GM19035 (cell line): ENCODE results near the gene PERM1.

Experiments used
- ATAC-seq: cut with Tn5 transposase; IDR thresholded peaks from one replicate; pipeline ENCODE4 v1.9.1; 2021; ENCODE audit not compliant: unreplicated experiment

PERM1 gene

DNA sequence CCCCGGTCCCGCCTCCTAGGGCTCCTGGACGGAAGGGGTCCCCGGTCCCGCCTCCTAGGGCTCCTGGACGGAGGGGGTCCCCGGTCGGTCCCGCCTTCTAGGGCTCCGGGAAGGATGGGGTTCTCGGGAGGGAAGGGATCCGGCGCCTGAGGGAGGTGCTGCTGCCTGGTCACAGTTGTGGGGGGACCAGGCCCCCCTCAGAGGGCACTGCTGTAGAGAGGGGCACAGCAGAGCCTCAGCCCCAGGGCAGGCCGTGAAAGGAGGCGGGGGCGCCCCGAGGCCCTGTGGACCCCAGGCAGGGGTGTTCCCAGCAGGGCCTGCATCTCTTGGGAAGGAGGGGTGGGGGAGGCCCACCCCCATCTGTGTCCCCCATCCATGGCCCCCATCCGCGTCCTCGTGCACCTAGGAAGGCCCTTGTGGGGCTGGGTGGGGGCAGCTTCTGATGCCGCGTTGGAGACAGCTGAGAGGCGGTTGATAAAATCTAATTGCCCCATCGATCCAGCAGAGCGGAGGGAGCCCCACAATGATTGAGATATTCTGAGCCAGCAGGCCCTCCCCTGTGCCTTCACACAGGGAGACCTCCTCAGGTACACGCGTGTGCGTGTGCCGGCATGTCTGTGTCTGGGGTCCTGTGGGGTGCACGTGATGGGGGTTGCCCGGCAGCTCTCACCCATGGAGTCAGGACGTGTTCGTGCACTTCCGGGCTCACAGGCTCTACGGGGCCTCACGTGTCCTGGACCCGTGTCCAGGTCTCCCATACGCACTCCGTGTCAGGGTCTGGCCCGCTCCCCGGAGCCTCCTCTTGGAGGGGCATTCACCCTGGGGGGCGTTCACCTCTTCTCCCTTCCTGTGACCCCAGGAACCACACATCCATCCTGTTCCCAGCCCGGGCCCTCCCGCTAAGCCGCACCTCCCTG lies 45.3 kb downstream of the PERM1 start:
- no peak for ATAC-seq

DNA sequence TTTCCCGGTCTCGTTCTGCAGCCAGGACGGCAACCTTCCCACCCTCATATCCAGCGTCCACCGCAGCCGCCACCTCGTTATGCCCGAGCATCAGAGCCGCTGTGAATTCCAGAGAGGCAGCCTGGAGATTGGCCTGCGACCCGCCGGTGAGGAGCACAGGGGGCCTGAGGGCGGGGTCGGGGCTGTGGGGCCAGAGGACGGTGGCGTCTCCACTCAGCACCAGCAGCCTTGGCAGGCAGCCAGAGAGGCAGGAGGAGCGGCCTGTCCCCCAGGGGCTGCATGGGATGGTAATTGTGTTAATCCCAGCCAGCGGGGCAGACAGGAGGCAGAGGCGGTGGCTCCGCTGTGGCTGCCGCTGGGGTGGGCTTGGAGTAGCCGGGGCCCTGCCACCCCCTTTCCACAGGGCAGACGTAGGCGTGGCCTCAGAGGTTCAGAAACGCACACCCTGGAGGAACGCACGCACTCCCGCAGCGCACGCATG lies 46.1 kb downstream of the PERM1 start:
- ATAC-seq, result no peak

DNA sequence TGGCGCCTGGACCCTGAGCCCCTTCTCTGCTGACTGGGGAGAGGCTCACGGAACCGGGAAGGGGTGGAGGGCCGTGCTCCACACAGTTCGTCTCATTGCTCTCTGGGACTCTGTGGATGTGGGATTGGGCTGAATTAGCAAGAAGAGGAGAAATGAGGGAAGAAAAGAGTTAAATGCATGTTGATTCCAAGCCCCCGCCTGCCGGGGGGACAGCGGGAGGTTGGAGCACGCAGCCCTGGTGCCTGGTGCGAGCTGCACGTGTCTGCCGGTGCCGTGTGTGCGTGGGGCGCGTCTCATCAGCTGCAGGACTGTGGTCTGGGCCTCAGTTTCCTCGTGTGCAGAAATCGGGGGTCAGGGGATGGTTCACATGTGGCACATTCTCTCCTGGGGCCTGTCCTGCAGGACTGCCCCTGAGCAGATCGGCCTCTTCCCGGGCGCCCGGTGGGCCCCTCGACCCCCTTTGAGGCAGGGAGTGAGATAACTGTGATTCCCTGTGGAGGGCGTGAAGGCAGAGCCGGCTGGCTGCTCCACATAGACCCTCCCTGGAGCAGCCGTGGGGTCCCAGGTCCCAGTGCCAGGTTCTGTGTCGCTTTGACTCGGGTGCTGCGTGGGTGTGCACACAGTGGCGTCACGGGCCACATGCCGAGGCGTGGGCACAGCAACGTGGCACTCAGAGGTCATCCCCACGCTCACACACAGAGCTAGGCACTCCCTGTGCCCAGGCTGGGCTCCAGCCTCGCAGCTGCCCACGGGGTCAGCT lies 46.7 kb downstream of the PERM1 start:
- ATAC-seq, result no peak

DNA sequence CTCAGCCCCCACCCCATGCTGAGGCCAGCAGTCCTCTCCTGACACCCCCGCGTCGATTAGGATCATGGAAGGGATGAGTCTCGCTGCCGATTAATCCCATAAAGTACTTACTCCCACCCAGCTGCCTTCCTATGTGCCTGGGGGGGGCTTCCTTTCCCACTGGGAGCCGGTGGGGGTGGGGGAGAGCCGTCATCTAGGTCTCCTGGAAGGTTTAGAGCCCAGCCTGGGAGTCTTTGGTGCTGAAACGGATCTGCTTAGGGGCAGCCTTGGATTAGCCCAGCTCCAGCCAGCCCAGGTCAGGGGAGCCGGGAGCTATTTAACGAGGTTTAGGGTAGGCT lies 48.3 kb downstream of the PERM1 start:
- no peak for ATAC-seq

DNA sequence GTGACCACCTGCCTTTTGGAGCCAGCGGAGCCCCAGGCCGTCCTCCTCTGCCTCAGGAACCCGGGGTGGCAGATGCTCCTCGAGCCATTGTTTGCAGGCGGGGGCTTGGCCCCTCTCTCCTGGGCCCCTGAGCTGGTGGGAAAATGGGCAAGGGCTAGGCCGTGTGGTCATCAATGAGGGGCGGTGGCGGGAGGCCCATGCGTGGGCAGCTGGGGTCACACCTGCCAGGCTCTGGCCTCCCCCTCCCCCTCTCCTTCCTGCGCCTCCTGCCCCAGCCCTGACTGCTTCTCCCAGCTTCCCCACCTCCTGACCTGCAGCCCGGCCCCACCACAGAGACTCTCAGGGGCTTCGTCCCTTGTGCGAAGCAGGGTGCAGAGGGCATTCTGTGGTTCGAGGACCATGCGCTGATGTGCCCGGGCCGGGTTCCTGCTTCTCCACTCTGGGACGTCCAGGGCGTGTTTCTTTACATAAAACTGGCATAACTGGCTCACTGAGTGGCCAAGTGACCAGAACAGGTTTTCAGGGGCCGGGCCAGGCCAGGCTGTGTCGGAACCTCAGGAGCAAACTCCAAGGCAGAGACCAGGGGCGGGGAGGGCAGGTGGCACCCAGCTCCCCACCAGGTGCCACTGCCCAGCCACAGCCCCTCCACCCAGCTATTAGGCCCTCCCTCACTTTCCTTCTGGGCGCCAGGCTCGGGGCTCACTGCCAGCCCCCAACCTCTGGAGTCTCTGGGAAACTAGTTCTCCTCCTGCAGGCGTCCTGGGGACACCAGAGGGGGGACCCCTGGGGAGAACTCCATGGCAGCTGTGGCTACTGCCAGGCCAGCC lies 48.9 kb downstream of the PERM1 start:
- no peak for ATAC-seq

DNA sequence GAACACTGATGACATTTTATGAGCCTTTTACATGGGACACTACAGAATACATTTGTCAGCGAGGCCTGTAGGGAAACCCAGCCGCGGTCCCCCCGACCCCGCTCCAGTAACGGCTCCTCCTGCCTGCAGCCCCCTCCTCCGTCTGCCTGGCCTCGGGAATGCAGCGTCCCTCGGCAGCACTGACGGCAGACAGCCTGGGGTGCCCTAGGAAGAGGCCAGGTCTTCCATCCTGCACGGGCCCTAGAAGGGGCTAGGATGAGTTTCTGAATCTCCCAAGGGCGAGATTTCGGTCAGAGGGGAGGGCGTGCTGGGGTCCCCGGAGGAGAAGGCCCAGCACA lies 49.8 kb downstream of the PERM1 start:
- no peak for ATAC-seq

DNA sequence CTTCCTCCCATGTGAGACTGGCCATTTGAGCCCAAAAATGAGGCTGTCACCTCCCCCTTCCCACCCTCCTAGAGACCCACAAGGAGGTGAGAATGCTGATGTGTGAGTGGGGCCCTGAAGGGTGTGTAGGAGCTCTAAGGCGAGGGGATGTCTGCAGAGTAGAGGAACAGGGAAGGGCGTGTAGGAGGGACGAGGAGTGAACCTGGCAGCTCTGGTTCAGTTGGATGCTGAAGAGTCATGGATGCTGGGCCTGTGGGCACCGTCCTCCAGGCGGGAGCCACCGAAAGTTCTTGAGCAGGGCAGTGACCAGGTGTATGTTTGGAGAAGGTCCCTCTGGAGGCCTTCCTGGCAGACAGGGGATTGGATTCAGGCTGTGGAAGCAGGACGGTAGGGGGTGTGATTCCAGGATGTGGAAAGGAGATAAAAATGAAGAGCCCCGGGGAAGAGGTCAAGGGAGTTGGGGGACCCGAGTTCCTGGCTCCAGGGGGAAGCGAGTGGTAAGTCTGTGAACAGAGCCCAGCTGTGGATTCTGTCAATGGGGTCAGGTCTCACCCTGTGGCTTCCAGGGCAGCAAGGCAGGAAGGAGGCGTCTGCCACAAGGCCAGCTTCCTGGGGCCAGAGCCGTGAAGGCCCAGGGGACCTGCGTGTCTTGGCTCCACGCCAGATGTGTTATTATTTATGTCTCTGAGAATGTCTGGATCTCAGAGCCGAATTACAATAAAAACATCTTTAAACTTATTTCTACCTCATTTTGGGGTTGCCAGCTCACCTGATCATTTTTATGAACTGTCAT lies 50.3 kb downstream of the PERM1 start:
- no peak for ATAC-seq

DNA sequence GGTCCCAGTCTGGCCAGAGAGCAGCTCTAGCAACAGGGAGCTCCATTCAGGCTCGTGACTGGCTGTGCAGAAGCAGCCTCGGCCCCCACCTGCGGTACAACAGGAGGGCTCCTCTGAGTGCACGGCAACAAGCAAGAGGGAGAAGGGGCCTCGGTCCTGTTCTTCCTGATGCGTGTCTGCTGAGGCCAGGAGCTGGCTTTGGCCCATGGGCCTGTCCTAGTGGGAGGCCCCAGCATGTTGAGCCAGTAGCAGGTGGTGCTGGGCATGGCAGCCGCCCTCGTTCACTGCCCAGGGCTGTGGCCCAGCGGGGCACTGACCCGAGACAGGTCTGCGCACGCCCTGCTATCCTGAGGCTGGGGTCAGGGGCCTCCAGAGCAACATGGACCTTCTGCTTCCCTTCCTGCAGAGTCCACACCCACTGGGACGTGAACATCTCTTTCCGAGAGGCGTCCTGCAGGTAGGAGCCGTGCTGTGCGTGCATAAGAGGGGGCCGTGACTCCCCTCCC lies 51.2 kb downstream of the PERM1 start:
- ATAC-seq, result no peak

DNA sequence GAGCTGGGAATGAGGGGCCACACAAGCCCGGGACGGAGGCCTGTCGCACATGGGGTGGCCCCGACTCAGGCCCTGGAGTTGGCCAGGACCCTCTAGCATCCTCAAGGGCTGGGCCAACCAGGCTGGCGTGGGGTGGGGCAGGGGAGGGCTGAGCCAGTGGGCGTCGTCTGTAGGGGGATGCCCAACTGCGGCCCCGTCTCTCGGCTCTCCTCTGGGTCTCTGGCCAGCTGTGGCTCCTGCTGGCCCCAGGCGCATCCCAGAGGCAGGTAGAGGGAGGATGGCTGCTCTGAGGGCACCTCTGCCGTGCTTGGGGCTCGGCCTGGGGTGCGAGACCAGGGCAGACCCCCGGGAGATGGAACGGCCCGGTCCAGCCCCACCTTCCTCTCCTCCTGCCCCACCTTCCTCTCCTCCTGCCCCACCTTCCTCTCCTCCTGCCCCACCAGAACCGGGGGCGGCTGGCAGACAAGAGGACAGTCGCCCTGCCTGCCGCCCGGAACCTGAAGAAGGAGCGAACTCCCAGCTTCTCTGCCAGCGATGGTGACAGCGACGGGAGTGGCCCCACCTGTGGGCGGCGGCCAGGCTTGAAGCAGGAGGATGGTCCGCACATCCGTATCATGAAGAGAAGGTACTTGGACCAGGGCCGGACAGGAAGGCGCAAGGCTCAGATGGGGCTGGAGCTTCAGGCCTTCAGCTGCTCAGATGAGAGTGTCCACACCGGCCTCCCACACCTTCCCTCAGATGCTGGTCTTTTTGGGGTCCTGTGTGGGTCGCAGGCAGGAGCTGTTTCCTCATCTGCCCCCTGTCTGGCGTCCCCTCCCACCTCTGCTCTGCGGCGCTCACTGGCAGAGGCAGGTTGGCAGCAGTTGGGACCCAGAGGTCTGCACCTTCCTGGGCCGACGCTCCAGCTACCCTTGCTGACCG lies 51.9 kb downstream of the PERM1 start:
- no peak for ATAC-seq

DNA sequence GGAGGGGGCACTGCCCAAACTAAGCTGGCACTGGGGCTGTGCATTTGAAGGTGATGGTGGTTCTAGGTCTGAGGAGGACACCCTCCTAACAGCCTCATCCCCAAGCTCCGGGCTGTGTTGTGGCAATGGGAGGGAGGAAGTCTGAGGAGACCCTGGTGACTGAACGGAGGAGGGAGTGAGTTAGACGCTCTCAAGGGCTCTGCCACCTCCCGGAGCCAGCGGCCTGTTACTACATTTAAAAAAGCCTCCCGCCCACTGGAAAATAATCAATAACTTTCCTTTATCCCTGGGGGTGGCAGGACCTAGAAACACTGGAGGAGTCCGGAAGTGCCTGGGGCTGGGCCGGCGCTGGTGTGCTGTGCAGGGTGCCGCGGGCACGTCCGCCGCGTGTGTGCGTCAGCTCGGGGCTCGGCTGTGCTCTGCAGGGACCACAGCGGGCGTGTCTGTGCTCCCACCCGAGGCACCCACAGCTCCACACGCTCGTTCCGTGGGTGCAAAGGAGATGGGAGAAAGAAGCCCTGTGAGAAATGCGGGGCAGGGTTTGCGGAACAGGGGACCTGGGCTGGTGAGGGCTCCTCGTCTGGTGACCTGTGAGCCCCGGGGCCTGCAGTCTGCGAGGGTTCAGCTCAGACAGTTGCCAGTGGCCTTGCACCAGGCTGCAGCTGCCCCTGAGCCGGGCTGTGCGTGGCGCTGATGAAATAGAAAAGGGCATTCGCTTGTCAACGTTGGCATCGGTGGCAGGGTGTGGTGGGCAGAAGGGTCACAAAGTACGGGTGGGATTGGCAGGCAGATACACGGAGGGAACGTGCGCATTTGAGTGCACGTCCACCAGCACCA lies 52.9 kb downstream of the PERM1 start:
- no peak for ATAC-seq

DNA sequence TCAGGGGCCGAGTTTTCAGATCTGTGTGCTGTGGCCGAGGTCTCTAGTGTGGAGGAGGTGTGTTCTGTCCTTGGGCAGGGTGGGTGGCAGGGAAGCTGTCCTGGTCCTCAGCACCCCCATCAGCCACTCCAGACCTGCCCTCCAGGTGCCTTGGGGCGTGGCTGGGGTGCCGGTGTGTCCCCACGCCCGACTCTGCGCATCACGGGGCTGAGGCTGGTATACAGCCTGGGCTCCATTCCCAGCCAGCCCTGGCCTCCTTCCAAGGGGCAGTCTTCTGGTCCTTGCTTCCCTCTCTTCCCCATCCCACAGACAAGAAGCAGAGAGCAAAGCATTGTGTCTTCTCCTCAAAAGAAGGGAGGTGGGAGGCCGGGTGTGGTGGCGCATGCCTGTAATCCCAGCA lies 54.1 kb downstream of the PERM1 start:
- ATAC-seq, result no peak

DNA sequence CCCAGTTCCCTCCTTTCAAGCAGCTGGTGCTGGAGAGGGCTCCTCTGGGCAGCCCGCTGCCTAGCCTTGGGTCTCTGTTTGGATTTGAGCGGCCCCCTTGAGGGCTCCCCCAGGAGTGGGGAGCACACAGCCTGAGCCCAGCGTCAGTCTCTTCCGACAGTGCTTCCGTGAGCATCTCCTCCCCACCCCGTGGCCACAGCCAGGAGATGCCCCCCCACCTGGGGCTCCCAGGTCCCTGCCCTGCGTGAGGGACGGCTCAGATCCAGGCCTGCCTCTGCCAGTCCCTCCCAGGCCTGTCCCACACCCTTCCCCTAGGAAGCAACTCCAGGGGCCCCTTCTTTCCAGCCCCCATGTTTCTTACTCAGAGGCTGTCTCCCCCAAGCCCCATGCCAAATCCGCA lies 54.7 kb downstream of the PERM1 start:
- ATAC-seq, result no peak

DNA sequence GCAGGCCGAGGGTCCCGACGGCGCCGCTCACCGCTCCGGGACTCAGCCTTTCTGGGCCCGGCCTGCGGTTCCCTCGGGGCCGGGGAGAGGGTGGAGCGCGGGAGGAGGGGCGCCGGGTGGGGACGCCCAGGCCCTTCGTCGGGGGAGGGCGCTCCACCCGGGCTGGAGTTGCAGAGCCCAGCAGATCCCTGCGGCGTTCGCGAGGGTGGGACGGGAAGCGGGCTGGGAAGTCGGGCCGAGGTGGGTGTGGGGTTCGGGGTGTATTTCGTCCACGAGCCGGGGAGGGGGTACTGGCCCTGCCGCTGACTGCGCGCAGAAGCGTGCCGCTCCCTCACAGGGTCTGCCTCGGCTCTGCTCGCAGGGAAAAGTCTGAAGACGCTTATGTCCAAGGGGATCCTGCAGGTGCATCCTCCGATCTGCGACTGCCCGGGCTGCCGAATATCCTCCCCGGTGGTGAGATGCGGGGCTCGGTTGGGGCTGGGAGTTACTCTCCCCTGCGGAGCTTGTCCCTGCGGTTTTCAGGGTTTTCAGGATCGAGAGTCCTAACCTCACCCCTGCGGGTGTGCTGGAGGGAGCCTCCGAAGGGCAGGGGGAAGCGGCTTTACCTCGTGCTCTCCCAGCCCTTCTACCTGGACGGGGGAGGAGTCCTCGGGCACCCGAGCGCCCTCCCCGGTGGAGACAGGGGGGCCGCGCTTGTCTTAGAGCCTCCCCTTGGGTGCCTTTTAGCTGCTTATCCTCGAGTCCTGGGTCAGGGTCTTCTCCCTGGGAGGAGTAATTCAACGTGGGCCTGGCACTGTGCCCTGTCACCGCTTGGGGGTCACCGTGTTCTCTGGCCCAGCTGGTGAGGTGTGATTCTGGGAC lies 56.1 kb downstream of the PERM1 start:
- no peak for ATAC-seq
